ENCODE results near the gene SFXN1.

Gene SFXN1

GRCh38 chr5:175487514-175488222 is 9.3 kb downstream of the SFXN1 start:
- no peak for DNase-seq (ENCODE audit: low read depth)
- no peak for TF ChIP-seq CTCF (IDR thresholded peaks at IDR 0.05; ENCODE audit: low read depth, low read length, missing control alignments)
- no peak overlapping the region for H3K4me3 ChIP-seq (ENCODE audit: low read depth, low read length)

- no peak for TF ChIP-seq CTCF (IDR thresholded peaks at IDR 0.05; ENCODE audit: low read depth, low read length, missing control alignments)
- DNase-seq (ENCODE audit: low read depth): no peak
- H3K4me3 ChIP-seq (ENCODE audit: low read depth, low read length): no peak overlapping the region
Measured at GRCh38 chr5:175489693-175490443, 11.5 kb downstream of the SFXN1 start.

- no peak overlapping the region for H3K4me3 ChIP-seq (ENCODE audit: low read depth, low read length)
- DNase-seq (ENCODE audit: low read depth): no peak
- no peak for TF ChIP-seq CTCF (IDR thresholded peaks at IDR 0.05; ENCODE audit: low read depth, low read length, missing control alignments)
Measured at GRCh38 chr5:175491223-175491622, 12.9 kb downstream of the SFXN1 start.

GRCh38 chr5:175493260-175493659 is 14.9 kb downstream of the SFXN1 start:
- H3K4me3 ChIP-seq (ENCODE audit: low read depth, low read length): no peak overlapping the region
- DNase-seq (ENCODE audit: low read depth): no peak
- TF ChIP-seq CTCF (IDR thresholded peaks at IDR 0.05; ENCODE audit: low read depth, low read length, missing control alignments): no peak

- no peak overlapping the region for H3K4me3 ChIP-seq (ENCODE audit: low read depth, low read length)
- no peak for DNase-seq (ENCODE audit: low read depth)
- no peak for TF ChIP-seq CTCF (IDR thresholded peaks at IDR 0.05; ENCODE audit: low read depth, low read length, missing control alignments)
Measured at GRCh38 chr5:175493726-175494125, 15.4 kb downstream of the SFXN1 start.

GRCh38 chr5:175494264-175495183 is 16.2 kb downstream of the SFXN1 start:
- DNase-seq (ENCODE audit: low read depth): no peak
- H3K4me3 ChIP-seq (ENCODE audit: low read depth, low read length): no peak overlapping the region
- TF ChIP-seq CTCF (IDR thresholded peaks at IDR 0.05; ENCODE audit: low read depth, low read length, missing control alignments): no peak

All from GM12864 (cell line).